Left lung (tissue), 10 donors: ENCODE measurements around the gene TRIM61. TPM values are rescaled to one million over a fixed set of nuclear protein-coding genes. Genes with fewer than 3 reads are reported as not detected.
"Not testable (repeated sequence)": the region's sequence is repeated elsewhere in the genome, so short reads cannot be mapped to it uniquely, and the experiment has no call there.

Experiments used
- ATAC-seq: fragments of 200-7000 bp; cut with Tn5 transposase; one replicate; pipeline ENCODE4 v1.9.1; 2020; ENCODE audit warnings: moderate library complexity
- DNase-seq, 4 donors: peaks; one replicate each; pipeline ENCODE4 v3.0.0-alpha.2; 2013 to 2020
- H3K27ac ChIP-seq, 2 donors: fragments of 200-600 bp; sonication (generic) in 1 of 2; one replicate each; pipeline versions ENCODE4 v1.5.0 to v1.8.0; 2020 to 2021
- H3K27me3 ChIP-seq, 2 donors: fragments of 200-600 bp; sonication (generic) in 1 of 2; one replicate each; pipeline versions ENCODE4 v1.5.0 to v1.8.0; 2020 to 2021
- H3K36me3 ChIP-seq, 2 donors: fragments of 200-600 bp; sonication (generic) in 1 of 2; one replicate each; pipeline versions ENCODE4 v1.5.0 to v1.8.0; 2020 to 2021
- H3K4me1 ChIP-seq, 2 donors: fragments of 200-600 bp; one replicate each; pipeline ENCODE4 v1.8.0; 2021
- H3K4me3 ChIP-seq, 2 donors: fragments of 200-600 bp; sonication (generic) in 1 of 2; one replicate each; pipeline versions ENCODE4 v1.5.0 to v1.8.0; 2020 to 2021; ENCODE audit warnings: mild to moderate bottlenecking in 1 of 2
- H3K9me3 ChIP-seq, 2 donors: fragments of 200-600 bp; sonication (generic) in 1 of 2; one replicate each; pipeline versions ENCODE4 v1.5.0 to v1.8.0; 2020 to 2021
- intact Hi-C, 2 donors: fragments of 100-400 bp; cut with DNase I; formaldehyde crosslinking; loops; one replicate each; pipeline versions ENCODE4 v1.11.2 to v1.14.2; 2022
- polyA plus RNA-seq, 6 donors: library from polyadenylated mRNA; unstranded; fragments of 120-200 nt; gene quantifications; one replicate each; pipeline ENCODE4 v1.2.1, GENCODE V29; 2013; ENCODE audit not compliant: insufficient read length in 6 of 6
- total RNA-seq, 2 donors: library from RNA; stranded (reverse); fragmentation: NEBNext Ultra II Directional; extraction: Animal tissue kit (Norgen Biotek cat#: 25700); gene quantifications; one replicate each; pipeline ENCODE4 v1.2.1, GENCODE V29; 2021
- TF ChIP-seq, protein P1 (sequence below), 2 donors: fragments of 200-600 bp; sonication (generic) in 1 of 2; IDR thresholded peaks; one replicate each; pipeline versions ENCODE4 v1.5.0 to v1.8.0; 2021; ENCODE audit warnings: antibody characterized with exemption in 2 of 2
- donor health status: DM: no; HTN: yes; CAD: no.
- donor health status: DM: no; HTN: no; CAD: no.

Gene TRIM61
- total and polyA plus RNA-seq, 8 donors: 1.5 to 6.4 (median 5.1) TPM

DNA sequence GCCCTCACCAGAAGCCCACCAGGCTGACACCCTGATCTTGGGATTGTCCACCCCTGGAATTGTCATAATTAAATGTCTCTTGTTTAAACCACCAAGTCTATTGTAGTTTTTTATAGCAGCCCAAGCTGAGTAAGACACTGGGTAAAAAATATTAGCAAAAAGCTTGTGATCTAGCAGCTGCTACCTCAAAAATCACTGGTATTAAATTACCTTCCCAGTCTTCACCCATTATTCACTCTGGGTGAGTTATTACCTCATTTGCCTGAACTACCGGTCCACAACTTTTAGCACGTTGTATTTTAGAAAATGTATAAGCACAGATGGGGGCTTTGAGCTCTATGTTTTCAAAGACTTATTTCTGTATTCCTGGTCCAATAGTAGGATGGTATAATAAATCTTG is 12.0 kb upstream of the TRIM61 start:
- H3K27ac ChIP-seq: no peak overlapping the region
- DNase-seq (no peak), ATAC-seq (no peak)
- H3K36me3 ChIP-seq: no peaks in the 10 kb centered on the region
- intact Hi-C loops: no loop called here
- TF ChIP-seq, protein P1, sequence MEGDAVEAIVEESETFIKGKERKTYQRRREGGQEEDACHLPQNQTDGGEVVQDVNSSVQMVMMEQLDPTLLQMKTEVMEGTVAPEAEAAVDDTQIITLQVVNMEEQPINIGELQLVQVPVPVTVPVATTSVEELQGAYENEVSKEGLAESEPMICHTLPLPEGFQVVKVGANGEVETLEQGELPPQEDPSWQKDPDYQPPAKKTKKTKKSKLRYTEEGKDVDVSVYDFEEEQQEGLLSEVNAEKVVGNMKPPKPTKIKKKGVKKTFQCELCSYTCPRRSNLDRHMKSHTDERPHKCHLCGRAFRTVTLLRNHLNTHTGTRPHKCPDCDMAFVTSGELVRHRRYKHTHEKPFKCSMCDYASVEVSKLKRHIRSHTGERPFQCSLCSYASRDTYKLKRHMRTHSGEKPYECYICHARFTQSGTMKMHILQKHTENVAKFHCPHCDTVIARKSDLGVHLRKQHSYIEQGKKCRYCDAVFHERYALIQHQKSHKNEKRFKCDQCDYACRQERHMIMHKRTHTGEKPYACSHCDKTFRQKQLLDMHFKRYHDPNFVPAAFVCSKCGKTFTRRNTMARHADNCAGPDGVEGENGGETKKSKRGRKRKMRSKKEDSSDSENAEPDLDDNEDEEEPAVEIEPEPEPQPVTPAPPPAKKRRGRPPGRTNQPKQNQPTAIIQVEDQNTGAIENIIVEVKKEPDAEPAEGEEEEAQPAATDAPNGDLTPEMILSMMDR (IDR thresholded peaks at IDR 0.05): no peak
- H3K9me3 ChIP-seq: peaks cover 0 to 2% of the 10 kb centered on the region in 2 donors
- no peaks in the 10 kb centered on the region for H3K27me3 ChIP-seq
- no peak overlapping the region for H3K4me3 ChIP-seq
- H3K4me1 ChIP-seq: no peaks in the 10 kb centered on the region

DNA sequence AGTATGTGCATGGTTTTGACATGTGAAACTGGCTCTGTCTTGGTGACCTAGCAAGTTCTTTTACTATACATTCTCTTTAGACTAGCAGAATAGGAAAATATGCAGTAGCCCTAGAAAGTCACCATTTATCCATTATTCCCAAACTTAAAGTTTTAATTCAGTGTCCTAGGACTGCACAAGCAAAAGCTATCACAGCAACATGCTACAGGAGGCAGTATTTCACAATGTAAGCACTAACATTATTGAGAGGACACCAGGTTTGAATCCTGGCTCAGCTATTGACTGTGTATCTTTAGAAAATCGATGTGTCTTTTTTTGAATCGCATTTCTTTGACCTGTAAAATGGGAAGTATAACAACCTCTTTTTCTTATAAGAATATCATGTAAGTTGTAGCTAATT is 5.5 kb downstream of the TRIM61 start:
- H3K36me3 ChIP-seq, H3K4me3 ChIP-seq, H3K27ac ChIP-seq, DNase-seq, H3K27me3 ChIP-seq, intact Hi-C loops, H3K4me1 ChIP-seq, H3K9me3 ChIP-seq, ATAC-seq: not testable (repeated sequence)

DNA sequence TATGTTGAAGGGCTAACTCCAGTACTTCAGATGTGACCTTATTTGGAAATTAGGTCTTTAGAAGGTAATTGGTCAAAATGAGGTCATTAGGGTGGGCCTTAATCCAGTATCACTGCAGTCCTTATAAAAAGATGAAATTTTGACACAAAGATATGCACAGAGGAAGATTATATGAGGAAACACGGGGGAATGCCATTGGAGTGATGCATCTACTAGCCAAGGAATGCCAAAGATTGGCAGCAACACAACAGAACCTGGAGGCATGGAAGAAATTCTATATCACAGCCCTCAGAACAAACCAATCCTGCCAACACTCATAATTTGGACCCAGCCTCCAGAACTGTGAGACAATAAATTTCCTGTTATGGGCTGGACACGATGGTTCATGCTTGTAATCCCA is 17.6 kb downstream of the TRIM61 start:
- no peaks in the 10 kb centered on the region for H3K9me3 ChIP-seq
- H3K4me3 ChIP-seq: no peak overlapping the region
- peaks cover 0 to 15% of the 10 kb centered on the region in 2 donors for H3K27me3 ChIP-seq
- no peaks in the 10 kb centered on the region for H3K36me3 ChIP-seq
- TF ChIP-seq, protein P1 (IDR thresholded peaks at IDR 0.05): no peak
- DNase-seq (no peak), ATAC-seq (no peak)
- H3K27ac ChIP-seq: no peak overlapping the region
- no peaks in the 10 kb centered on the region for H3K4me1 ChIP-seq
- intact Hi-C loops: no loop called here

GRCh38 chr4:164959421-164959820 is 18.0 kb downstream of the TRIM61 start:
- peaks cover 0 to 15% of the 10 kb centered on the region in 2 donors for H3K27me3 ChIP-seq
- ATAC-seq, H3K27ac ChIP-seq, H3K36me3 ChIP-seq, H3K4me1 ChIP-seq, intact Hi-C loops, H3K9me3 ChIP-seq, H3K4me3 ChIP-seq, DNase-seq: not testable (repeated sequence)

- H3K4me3 ChIP-seq: peak overlapping the region; percentile 58
- ATAC-seq (peak; percentile 100), DNase-seq (peak; percentile 46 to 92 (median 84))
- no peaks in the 10 kb centered on the region for H3K9me3 ChIP-seq
- H3K27me3 ChIP-seq: peaks cover 0 to 16% of the 10 kb centered on the region in 2 donors
- TF ChIP-seq, protein P1 (IDR thresholded peaks at IDR 0.05): no peak
- no peaks in the 10 kb centered on the region for H3K36me3 ChIP-seq
- intact Hi-C loops: no loop called here
- H3K4me1 ChIP-seq: no peaks in the 10 kb centered on the region
- H3K27ac ChIP-seq: peak overlapping the region in 1 of 2 donors; percentile 28
These were observed 20.5 kb downstream of the TRIM61 start for GRCh38 chr4:164956766-164957643.

DNA sequence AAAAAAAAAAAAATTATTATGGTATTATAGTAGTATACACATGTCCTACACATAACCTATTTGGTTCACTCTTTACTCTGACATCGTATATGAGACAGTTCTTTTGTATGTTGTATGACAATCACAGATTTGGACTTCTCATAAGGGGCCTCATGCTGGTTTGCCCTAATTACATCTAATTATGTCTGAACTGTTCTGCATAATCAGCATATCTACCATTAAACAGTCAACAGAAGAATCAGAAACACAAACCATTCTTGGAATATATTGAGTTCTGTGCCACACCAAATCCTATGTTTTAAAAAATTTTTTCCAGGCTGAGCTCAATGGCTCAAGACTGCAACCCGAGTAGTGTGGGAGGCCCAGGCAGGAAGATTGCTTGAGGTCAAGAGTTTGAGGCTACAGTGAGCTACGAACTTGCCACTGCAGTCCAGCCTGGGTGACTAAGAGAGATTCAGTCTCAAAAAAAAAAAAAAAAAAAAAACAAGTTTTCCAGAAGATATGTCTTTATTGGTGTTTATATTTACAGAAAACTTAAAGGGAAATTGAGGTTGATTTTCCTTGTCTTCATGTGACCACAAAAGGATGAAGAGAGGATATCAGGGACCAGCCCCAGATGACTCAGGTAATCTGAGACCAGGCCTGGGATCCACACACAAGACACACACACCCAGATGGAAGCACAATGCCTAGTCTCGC is 22.2 kb downstream of the TRIM61 start:
- Histone ChIP-seq H3K4me3 (no peak overlapping the region), H3K27ac (no peak overlapping the region), H3K27me3 (peaks cover 0 to 25% of the 10 kb centered on the region in 2 donors), H3K9me3 (no peaks in the 10 kb centered on the region), H3K36me3 (no peaks in the 10 kb centered on the region), H3K4me1 (no peaks in the 10 kb centered on the region)
- DNase-seq: no peak
- intact Hi-C loops: no loop called here
- no peak for ATAC-seq
- TF ChIP-seq, protein P1 (IDR thresholded peaks at IDR 0.05): no peak
